Neural progenitor cell (in vitro differentiated cells): ENCODE data around the gene MYO1D. TPM values are rescaled to one million over a fixed set of nuclear protein-coding genes. Genes with fewer than 3 reads are reported as not detected.
A peak's percentile ranks its signal among the peaks of the same experiment; 100 is the strongest.

Experiments used
- DNase-seq: peaks from one replicate; pipeline ENCODE4 v3.0.0-alpha.2; 2016; ENCODE audit warnings: low spot score
- H2AFZ ChIP-seq: fragments of 200-600 bp; sonication (generic); replicated peaks from 2 replicates; pipeline ENCODE4 v1.6.1; 2016; ENCODE audit warnings: antibody characterized with exemption
- H3F3A ChIP-seq: fragments of 200-600 bp; sonication (generic); 2 replicates; pipeline ENCODE4 v1.6.1; 2016; ENCODE audit warnings: antibody characterized with exemption, low read depth
- H3K27ac ChIP-seq: fragments of 200-600 bp; sonication (generic); 2 replicates; pipeline ENCODE4 v1.5.1; 2016; ENCODE audit warnings: mild to moderate bottlenecking
- H3K27me3 ChIP-seq: fragments of 200-600 bp; sonication (generic); 2 replicates; pipeline ENCODE4 v1.6.1; 2016; ENCODE audit warnings: mild to moderate bottlenecking, moderate library complexity
- H3K36me3 ChIP-seq: fragments of 200-600 bp; sonication (generic); 2 replicates; pipeline ENCODE4 v1.5.1; 2016
- H3K4me1 ChIP-seq: fragments of 200-600 bp; sonication (generic); 2 replicates; pipeline ENCODE4 v1.6.1; 2016; ENCODE audit warnings: mixed run types
- H3K4me2 ChIP-seq: fragments of 200-600 bp; sonication (generic); 2 replicates; pipeline ENCODE4 v1.6.1; 2016
- H3K4me3 ChIP-seq: fragments of 200-600 bp; sonication (generic); 2 replicates; pipeline ENCODE4 v1.5.1; 2016
- H3K79me2 ChIP-seq: fragments of 200-600 bp; sonication (generic); 2 replicates; pipeline ENCODE4 v1.6.1; 2016; ENCODE audit warnings: low read depth
- H3K9ac ChIP-seq: fragments of 200-600 bp; sonication (generic); 2 replicates; pipeline ENCODE4 v1.6.1; 2016
- H3K9me3 ChIP-seq: fragments of 200-600 bp; sonication (generic); 2 replicates; pipeline ENCODE4 v1.5.1; 2016; ENCODE audit warnings: low read depth
- H4K20me1 ChIP-seq: fragments of 200-600 bp; sonication (generic); 2 replicates; pipeline ENCODE4 v1.6.1; 2016; ENCODE audit warnings: low read depth
- H3K27ac Mint-ChIP-seq: 3 replicates; pipeline ENCODE4 v1.8.0; 2021; ENCODE audit warnings: mixed read lengths
- H3K27me3 Mint-ChIP-seq: 2 replicates; pipeline ENCODE4 v1.8.0; 2022; ENCODE audit warnings: low read depth, mild to moderate bottlenecking, inconsistent platforms, moderate library complexity, mixed read lengths; ENCODE audit not compliant: insufficient read depth
- H3K36me3 Mint-ChIP-seq: 3 replicates; pipeline ENCODE4 v1.8.0; 2021; ENCODE audit warnings: mixed read lengths
- H3K4me1 Mint-ChIP-seq: 3 replicates; pipeline ENCODE4 v1.8.0; 2021; ENCODE audit warnings: mixed read lengths
- H3K4me3 Mint-ChIP-seq: 3 replicates; pipeline ENCODE4 v1.8.0; 2021; ENCODE audit warnings: mild to moderate bottlenecking, moderate library complexity, mixed read lengths
- H3K9me3 Mint-ChIP-seq: 3 replicates; pipeline ENCODE4 v1.8.0; 2020; ENCODE audit warnings: mixed read lengths
- CTCF ChIP-seq: fragments of 200-600 bp; sonication (generic); IDR thresholded peaks from 2 replicates; pipeline ENCODE4 v1.5.1; 2017; ENCODE audit warnings: antibody characterized with exemption, mild to moderate bottlenecking
- EZH2 ChIP-seq: fragments of 200-600 bp; sonication (generic); IDR thresholded peaks from 2 replicates; pipeline ENCODE4 v1.6.1; 2017; ENCODE audit warnings: antibody characterized with exemption, mild to moderate bottlenecking, moderate library complexity
- EZH2phosphoT487 ChIP-seq: fragments of 200-600 bp; sonication (generic); IDR thresholded peaks from 2 replicates; pipeline ENCODE4 v1.6.1; 2017; ENCODE audit warnings: antibody characterized with exemption
- total RNA-seq: library from RNA; depleted of rRNA; stranded (reverse); fragments of >200 nt; gene quantifications from 2 replicates; pipeline ENCODE4 v1.2.3, GENCODE V29; 2015; ENCODE audit warnings: low replicate concordance

The MYO1D gene
- total RNA-seq, 1 donor from 2014 or later = 6.2 TPM

GRCh38 chr17:32516940-32517701 lies 359.8 kb downstream of the MYO1D start:
- peak overlapping the region; percentile 73 for H2AFZ ChIP-seq
- no peaks in the 10 kb centered on the region for H3K79me2 ChIP-seq
- H3K9ac ChIP-seq = no peak overlapping the region
- peaks cover 67% of the 10 kb centered on the region for H3K4me1 Mint-ChIP-seq
- H3K4me2 ChIP-seq = peak overlapping the region; percentile 35
- H3K36me3 Mint-ChIP-seq = no peaks in the 10 kb centered on the region
- H3K4me3 ChIP-seq = no peak overlapping the region
- TF ChIP-seq EZH2phosphoT487 (no peak), EZH2 (no peak), CTCF (no peak)
- no peak overlapping the region for H3K27ac ChIP-seq
- peak overlapping the region; percentile 19 for H3K4me3 Mint-ChIP-seq
- no peaks in the 10 kb centered on the region for H4K20me1 ChIP-seq
- H3K36me3 ChIP-seq = no peaks in the 10 kb centered on the region
- H3K9me3 Mint-ChIP-seq = no peaks in the 10 kb centered on the region
- H3K27me3 ChIP-seq = peaks cover 7% of the 10 kb centered on the region
- H3K27me3 Mint-ChIP-seq = peaks cover 3% of the 10 kb centered on the region
- peak overlapping the region; percentile 80 for H3K27ac Mint-ChIP-seq
- H3K4me1 ChIP-seq = peaks cover 59% of the 10 kb centered on the region
- peaks cover 51% of the 10 kb centered on the region for H3F3A ChIP-seq
- H3K9me3 ChIP-seq = no peaks in the 10 kb centered on the region
- DNase-seq = no peak

GRCh38 chr17:32516450-32516849 lies 360.5 kb downstream of the MYO1D start:
- no peaks in the 10 kb centered on the region for H3K36me3 Mint-ChIP-seq
- TF ChIP-seq EZH2phosphoT487 (no peak), CTCF (no peak), EZH2 (no peak)
- peak overlapping the region; percentile 67 for H3K27ac Mint-ChIP-seq
- Histone ChIP-seq H3F3A (peaks cover 49% of the 10 kb centered on the region), H3K4me2 (no peak overlapping the region), H3K79me2 (no peaks in the 10 kb centered on the region), H3K4me1 (peaks cover 59% of the 10 kb centered on the region), H3K9ac (no peak overlapping the region), H3K27me3 (peaks cover 7% of the 10 kb centered on the region), H3K27ac (no peak overlapping the region), H2AFZ (no peak overlapping the region), H3K4me3 (no peak overlapping the region), H3K36me3 (no peaks in the 10 kb centered on the region), H3K9me3 (no peaks in the 10 kb centered on the region), H4K20me1 (no peaks in the 10 kb centered on the region)
- H3K27me3 Mint-ChIP-seq = peaks cover 3% of the 10 kb centered on the region
- H3K4me3 Mint-ChIP-seq = peak overlapping the region; percentile 5
- peaks cover 65% of the 10 kb centered on the region for H3K4me1 Mint-ChIP-seq
- no peak for DNase-seq
- H3K9me3 Mint-ChIP-seq = no peaks in the 10 kb centered on the region

- no peaks in the 10 kb centered on the region for H3K9me3 ChIP-seq
- peaks cover 7% of the 10 kb centered on the region for H3K27me3 ChIP-seq
- peaks cover 42% of the 10 kb centered on the region for H3F3A ChIP-seq
- no peak overlapping the region for H3K4me2 ChIP-seq
- no peak overlapping the region for H3K4me3 ChIP-seq
- H3K27me3 Mint-ChIP-seq = peaks cover 3% of the 10 kb centered on the region
- H3K9ac ChIP-seq = no peak overlapping the region
- H3K36me3 Mint-ChIP-seq = no peaks in the 10 kb centered on the region
- no peak overlapping the region for H2AFZ ChIP-seq
- TF ChIP-seq EZH2 = no peak
- no peak for TF ChIP-seq EZH2phosphoT487
- TF ChIP-seq CTCF = no peak
- peak overlapping the region; percentile 67 for H3K27ac Mint-ChIP-seq
- H3K36me3 ChIP-seq = no peaks in the 10 kb centered on the region
- H3K4me1 ChIP-seq = peaks cover 53% of the 10 kb centered on the region
- no peak for DNase-seq
- peaks cover 61% of the 10 kb centered on the region for H3K4me1 Mint-ChIP-seq
- H3K79me2 ChIP-seq = no peaks in the 10 kb centered on the region
- H3K4me3 Mint-ChIP-seq = no peak overlapping the region
- no peaks in the 10 kb centered on the region for H4K20me1 ChIP-seq
- H3K9me3 Mint-ChIP-seq = no peaks in the 10 kb centered on the region
- H3K27ac ChIP-seq = no peak overlapping the region
Observed at GRCh38 chr17:32515677-32516383, 361.1 kb downstream of the MYO1D start.
